ENCODE results near the gene KCNH8. TPM values are rescaled to one million over a fixed set of nuclear protein-coding genes. Genes with fewer than 3 reads are reported as not detected.

The KCNH8 gene
- total RNA-seq, 1 experiment from 2014 or later = 1.3 TPM

DNA sequence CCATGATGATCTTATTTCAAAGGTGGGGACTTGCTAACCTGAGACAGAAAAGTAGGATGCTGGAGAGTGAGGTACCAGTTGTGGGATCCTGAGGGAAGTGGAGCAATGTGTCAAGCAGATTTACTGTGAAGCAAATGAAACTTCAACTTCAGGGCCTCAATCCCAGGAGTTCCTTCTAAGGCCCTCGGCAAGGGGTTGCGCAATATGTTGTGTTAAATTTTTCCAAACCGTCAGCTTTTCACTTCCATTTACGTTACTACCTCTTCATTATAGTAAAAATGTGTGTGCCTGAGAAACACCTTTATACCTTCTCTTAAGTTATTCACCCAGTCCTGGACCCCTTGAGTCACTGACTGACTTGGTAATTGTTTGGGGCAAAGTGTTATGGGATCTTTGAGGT lies 42.5 kb upstream of the KCNH8 start:
- Mint-ChIP-seq H3K4me1 (ENCODE audit: low read depth, unreplicated experiment) (no peaks in the 10 kb centered on the region), H3K27me3 (ENCODE audit: unreplicated experiment) (peaks cover 7% of the 10 kb centered on the region), H3K27ac (ENCODE audit: unreplicated experiment) (no peak overlapping the region), H3K9me3 (ENCODE audit: low read depth, unreplicated experiment) (peaks cover 4% of the 10 kb centered on the region), H3K36me3 (ENCODE audit: insufficient read depth, unreplicated experiment) (peaks cover 4% of the 10 kb centered on the region), H3K4me3 (ENCODE audit: low read depth, unreplicated experiment) (no peak overlapping the region)
- intact Hi-C loops (cut with micrococcal nuclease; ENCODE audit: unreplicated experiment) = no loop called here
- DNase-seq = no peak
- TF ChIP-seq, protein P1, sequence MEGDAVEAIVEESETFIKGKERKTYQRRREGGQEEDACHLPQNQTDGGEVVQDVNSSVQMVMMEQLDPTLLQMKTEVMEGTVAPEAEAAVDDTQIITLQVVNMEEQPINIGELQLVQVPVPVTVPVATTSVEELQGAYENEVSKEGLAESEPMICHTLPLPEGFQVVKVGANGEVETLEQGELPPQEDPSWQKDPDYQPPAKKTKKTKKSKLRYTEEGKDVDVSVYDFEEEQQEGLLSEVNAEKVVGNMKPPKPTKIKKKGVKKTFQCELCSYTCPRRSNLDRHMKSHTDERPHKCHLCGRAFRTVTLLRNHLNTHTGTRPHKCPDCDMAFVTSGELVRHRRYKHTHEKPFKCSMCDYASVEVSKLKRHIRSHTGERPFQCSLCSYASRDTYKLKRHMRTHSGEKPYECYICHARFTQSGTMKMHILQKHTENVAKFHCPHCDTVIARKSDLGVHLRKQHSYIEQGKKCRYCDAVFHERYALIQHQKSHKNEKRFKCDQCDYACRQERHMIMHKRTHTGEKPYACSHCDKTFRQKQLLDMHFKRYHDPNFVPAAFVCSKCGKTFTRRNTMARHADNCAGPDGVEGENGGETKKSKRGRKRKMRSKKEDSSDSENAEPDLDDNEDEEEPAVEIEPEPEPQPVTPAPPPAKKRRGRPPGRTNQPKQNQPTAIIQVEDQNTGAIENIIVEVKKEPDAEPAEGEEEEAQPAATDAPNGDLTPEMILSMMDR (IDR thresholded peaks at IDR 0.05; ENCODE audit: unreplicated experiment) = no peak
- CTCF ChIA-PET = no interaction called here
- BruUV-seq (replicated peaks) = no TSS peak

DNA sequence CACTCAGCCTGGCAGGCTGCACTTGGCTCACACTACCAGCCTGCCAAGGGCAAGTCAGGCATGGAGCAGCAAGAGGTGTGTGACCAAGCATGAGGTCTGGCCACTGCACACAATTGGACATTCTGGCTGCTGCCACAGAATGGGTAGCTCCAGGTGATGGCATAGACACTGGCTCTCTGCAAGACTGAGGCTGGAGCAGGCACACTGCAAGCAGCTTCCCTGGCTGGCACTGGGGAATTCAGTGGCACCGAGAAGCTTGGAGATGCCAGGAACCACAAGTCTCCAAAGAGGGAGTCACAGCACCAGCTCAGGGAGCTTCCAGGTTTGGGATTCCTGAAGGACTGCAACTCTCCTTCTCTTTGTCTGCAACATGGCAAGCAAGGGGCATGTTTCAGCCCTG lies 42.0 kb upstream of the KCNH8 start:
- CTCF ChIA-PET = no interaction called here
- BruUV-seq (replicated peaks) = no TSS peak
- intact Hi-C loops (cut with micrococcal nuclease; ENCODE audit: unreplicated experiment) = no loop called here
- H3K36me3 Mint-ChIP-seq (ENCODE audit: insufficient read depth, unreplicated experiment) = peaks cover 4% of the 10 kb centered on the region
- H3K27me3 Mint-ChIP-seq (ENCODE audit: unreplicated experiment) = peaks cover 7% of the 10 kb centered on the region
- DNase-seq = no peak
- H3K4me1 Mint-ChIP-seq (ENCODE audit: low read depth, unreplicated experiment) = no peaks in the 10 kb centered on the region
- TF ChIP-seq, protein P1 (IDR thresholded peaks at IDR 0.05; ENCODE audit: unreplicated experiment) = no peak
- no peak overlapping the region for H3K27ac Mint-ChIP-seq (ENCODE audit: unreplicated experiment)
- no peak overlapping the region for H3K4me3 Mint-ChIP-seq (ENCODE audit: low read depth, unreplicated experiment)
- H3K9me3 Mint-ChIP-seq (ENCODE audit: low read depth, unreplicated experiment) = peaks cover 4% of the 10 kb centered on the region

DNA sequence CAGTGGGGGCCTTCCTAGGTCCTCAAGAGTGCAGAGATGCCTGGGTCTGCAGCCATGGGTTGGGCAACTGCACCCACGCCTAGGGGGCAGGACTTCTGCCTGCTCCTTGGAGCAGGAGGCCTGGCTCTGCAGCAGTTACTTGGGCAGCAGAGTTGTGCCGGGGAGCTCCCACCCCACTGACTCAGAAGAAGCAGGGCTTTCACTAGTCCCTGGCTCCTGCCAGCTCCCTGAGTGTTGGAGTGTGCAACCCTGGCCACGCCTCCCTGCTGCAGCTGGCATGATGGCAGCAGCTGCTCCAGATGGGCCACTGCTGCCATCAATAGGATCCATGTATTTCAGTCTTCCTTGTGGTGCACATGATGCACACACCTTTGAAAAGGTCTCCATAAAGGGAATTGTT lies 40.6 kb upstream of the KCNH8 start:
- no TSS peak for BruUV-seq (replicated peaks)
- Mint-ChIP-seq H3K27me3 (ENCODE audit: unreplicated experiment) (peaks cover 7% of the 10 kb centered on the region), H3K4me3 (ENCODE audit: low read depth, unreplicated experiment) (no peak overlapping the region), H3K9me3 (ENCODE audit: low read depth, unreplicated experiment) (peaks cover 4% of the 10 kb centered on the region), H3K4me1 (ENCODE audit: low read depth, unreplicated experiment) (no peaks in the 10 kb centered on the region), H3K27ac (ENCODE audit: unreplicated experiment) (no peak overlapping the region), H3K36me3 (ENCODE audit: insufficient read depth, unreplicated experiment) (peaks cover 4% of the 10 kb centered on the region)
- TF ChIP-seq, protein P1 (IDR thresholded peaks at IDR 0.05; ENCODE audit: unreplicated experiment) = no peak
- DNase-seq = no peak
- CTCF ChIA-PET = no interaction called here
- intact Hi-C loops (cut with micrococcal nuclease; ENCODE audit: unreplicated experiment) = no loop called here

DNA sequence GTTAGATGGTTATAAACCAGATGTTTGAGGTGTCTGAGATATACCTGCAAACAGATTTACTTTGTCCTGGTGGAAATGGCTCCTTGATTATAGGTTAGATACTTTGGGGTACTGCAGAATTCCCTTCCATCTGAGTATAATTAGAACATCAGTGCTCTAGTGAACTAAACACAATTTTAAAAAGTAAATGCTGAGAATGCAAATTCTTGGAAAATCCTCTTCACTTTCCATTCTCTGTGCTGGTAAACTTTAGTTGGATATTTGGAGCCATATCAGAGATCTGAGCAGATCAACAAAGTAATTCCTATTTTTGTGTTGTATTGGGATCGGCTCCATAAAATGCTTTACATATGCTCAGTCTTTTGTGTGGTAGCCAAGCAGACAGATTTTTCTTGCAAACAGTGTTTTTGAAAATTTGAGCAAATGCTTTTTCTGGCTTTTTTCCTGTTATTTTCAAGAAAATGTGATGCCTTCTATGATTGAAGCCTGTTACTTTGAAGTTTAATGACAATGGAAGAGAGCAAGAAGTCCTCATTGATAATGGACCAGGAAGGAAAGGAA lies 37.9 kb upstream of the KCNH8 start:
- BruUV-seq (replicated peaks) = no TSS peak
- no peak for DNase-seq
- H3K4me1 Mint-ChIP-seq (ENCODE audit: low read depth, unreplicated experiment) = no peaks in the 10 kb centered on the region
- CTCF ChIA-PET = no interaction called here
- intact Hi-C loops (cut with micrococcal nuclease; ENCODE audit: unreplicated experiment) = no loop called here
- no peak overlapping the region for H3K4me3 Mint-ChIP-seq (ENCODE audit: low read depth, unreplicated experiment)
- H3K27ac Mint-ChIP-seq (ENCODE audit: unreplicated experiment) = no peak overlapping the region
- H3K36me3 Mint-ChIP-seq (ENCODE audit: insufficient read depth, unreplicated experiment) = no peaks in the 10 kb centered on the region
- TF ChIP-seq, protein P1 (IDR thresholded peaks at IDR 0.05; ENCODE audit: unreplicated experiment) = no peak
- peaks cover 4% of the 10 kb centered on the region for H3K9me3 Mint-ChIP-seq (ENCODE audit: low read depth, unreplicated experiment)
- peaks cover 7% of the 10 kb centered on the region for H3K27me3 Mint-ChIP-seq (ENCODE audit: unreplicated experiment)

Data from Calu3 (cell line).